Activated CD8-positive, alpha-beta memory T cell treated with anti-CD3 and anti-CD28 coated beads, Interleukin-2, amount 50 U/mL, for 1 hour (primary cell): Measurements from ENCODE around the gene INPP4A.

ENCODE experiments used
- DNase-seq: peaks from one replicate; pipeline ENCODE4 v3.0.0-alpha.2; 2020; ENCODE audit errors: extremely low read depth

Gene INPP4A

DNA sequence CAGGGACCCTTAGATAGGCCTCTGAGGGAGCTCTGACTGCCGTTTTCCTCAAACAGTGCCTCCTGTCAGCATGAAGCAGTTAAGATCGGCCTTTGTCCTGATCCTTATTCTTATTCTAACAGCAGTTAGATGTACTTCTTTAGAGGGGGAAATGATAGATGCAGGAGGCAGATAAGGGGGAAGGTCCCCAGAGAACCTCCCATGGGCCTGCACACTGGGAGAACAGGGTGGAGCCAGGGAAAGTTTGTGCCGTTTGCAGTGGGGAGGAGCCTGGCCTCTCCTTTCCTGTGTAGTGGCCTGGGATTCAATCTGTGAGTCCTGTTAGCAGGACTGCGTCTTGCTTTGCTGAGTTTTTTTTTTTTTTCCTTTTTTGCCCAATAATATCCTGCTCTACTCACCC is 7.9 kb upstream of the INPP4A start:
- DNase-seq, result no peak

DNA sequence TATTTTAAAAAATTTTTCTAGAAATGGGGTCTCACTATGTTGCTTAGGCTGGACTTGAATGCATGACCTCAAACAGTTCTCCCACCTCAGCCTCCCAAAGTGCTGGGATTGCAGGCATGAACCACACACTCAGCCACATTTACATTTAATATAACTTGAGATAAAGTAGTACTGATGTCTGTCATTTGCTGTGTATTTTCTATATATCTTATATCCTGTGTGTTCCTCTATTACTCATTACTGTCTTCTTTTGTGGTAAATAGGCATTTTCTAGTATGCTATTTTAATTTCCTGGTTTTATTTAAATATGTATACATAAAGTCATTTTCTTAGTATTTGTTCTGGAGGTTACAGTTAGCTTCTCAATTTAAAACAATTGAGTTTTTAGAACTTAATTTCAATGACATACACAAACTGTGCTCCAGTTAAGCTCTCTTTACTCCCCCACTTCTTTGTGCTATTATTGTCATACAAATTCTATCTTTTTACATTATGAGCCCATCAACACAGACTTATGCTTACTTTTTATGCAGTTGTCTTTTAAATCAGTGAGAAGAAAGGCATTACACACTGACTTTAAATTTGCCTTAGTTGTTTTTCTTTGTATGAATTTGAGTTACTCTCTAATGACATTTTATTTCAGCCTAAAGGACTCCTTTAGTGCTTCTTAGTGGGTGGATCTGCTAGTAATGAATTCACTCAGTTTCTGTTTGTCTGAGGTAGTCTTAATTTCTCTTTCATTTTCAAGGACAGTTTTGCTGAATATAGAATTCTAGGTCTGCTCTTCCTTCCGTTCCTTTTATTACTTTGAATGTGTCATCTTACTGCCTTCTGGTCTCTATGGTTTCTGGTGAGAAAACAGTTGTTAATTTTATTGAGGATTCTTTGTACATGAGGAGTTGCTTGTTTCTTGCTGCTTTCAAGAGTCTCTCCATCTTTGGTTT is 6.2 kb upstream of the INPP4A start:
- DNase-seq, result no peak

DNA sequence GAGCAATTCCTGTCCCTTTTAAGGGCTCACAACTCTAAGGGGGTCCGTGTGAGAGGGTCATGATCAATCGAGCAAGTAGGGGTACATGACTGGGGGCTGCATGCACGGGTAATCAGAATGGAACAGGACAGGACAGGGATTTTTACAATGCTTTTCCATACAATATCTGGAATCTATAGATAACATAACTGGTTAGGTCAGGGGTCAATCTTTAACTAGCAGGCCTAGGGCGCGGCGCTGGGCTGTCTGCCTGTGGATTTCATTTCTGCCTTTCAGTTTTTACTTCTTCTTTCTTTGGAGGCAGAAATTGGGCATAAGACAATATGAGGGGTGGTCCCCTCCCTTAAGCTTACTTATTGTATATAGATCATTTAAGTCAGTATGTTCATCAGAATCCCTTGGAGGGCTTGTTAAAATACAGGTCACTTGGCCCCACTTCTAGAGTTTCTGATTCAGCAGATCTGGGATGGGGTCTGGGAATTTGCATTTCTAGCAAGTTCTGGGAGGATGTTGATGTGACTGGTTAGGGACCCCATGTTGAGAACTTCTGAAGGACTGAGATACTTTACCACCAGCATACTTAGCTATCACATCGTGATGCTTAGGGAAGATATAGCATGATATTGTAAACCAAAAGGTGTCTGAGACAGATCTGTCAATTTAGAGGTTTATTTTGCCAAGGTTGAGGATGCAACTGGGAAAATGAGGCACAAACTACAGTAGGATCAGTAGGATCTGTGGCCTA is 2.8 kb upstream of the INPP4A start:
- no peak for DNase-seq

DNA sequence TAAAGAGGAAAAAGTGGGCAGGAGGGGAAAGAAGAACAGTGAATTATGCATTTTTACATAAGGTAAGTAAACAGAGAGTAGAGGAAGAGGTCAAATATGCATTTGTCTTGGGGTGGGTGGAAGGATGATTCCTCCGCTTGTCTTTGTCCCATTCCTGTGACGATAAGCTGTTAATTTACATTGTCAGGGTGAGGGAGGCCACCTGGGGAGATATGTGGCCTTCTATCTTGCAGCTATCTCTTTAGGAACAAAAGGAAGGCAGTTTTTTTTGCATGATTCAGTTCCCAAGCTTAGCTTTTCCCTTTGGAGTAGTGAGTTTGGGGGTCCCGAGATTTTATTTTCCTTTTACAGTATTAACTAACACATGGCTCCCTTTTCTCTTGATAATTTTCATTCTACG is 2.2 kb upstream of the INPP4A start:
- DNase-seq, result no peak

DNA sequence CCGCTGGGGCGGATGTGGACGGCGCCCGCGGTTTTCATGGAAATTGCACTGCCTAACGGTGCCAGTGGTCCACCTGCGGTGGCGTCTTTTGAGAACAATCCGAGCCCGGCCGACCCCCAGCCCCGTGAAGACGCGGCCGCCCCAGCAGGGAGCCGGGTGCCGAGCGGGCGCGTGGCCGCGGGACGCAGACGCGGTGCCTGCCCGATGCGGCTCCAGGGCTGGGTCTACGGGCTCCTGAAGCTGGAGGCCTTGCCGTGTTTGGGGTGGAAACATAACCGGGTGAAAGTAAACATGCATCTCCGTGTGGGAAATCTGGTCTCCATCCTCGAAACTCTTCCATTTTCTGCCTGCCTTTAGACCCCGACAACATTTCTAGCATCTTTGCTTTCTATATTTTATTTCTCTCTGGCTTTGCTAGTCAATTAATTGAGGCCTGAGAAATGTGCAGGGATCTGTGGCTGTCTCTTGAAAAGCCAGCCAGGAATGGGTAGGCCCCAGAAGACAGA is 572 bp downstream of the INPP4A start:
- DNase-seq, result no peak

DNA sequence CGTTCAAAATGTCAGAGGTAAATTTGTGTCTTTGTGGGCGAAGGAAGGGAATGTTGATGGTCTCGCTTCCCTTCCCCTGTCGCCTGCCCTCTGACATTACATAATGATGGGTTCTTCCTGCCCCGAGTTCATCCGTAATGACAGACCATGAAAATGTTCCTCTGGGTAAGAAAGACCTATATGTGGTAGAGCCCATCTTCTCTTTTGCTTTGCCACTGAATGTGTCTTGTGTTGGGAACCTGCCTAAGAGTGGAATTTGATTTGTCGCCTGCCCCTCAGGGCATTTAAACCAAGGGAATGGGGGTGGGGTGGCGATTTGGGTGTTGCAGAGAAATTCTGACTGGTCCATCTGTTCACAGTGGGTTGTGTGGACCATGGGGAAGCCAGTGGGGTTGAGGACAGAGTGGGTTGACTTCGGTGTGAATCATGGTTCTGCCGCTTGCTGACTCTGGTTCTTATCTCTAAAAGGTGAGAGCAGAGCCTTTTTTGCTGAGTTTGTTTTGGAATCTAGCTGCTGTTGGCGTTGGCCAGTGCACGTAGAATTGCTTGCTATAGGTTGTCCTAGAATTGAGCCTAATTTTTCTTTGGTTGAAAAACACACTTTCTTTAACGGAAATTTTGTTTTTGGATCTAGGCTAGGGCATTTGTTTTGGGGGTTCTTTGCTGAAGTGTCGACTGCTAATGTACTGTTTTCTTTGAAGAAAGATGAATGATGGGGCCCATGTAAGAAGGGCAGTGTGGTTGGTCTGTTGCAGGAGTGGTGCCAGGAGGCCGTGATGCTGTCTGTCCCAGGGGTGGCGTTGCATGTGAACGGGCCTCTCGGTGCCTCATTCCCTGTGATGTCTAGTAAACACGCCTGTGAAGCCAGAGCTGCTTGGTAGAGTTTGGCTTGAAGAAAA is 1.3 kb downstream of the INPP4A start:
- DNase-seq, result no peak

DNA sequence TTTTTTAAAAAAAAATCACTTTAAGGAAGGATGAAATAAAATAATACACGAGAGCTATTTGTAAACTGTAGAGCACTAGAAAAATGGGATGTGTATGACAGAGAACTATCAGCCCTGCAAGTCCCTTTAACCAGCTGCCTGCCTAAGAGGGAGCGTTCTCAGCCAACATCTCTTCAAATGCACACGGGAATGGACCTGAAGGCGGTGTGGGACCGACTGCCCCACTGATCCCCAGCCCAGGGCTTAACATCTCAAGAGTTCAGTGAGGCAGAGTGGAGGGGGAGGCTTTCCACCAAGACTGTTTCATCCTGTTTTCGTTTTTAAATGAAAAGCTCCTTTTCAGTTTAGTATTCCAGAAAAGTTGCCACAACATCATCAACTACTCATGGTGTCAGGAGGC is 2.2 kb downstream of the INPP4A start:
- DNase-seq, result no peak

DNA sequence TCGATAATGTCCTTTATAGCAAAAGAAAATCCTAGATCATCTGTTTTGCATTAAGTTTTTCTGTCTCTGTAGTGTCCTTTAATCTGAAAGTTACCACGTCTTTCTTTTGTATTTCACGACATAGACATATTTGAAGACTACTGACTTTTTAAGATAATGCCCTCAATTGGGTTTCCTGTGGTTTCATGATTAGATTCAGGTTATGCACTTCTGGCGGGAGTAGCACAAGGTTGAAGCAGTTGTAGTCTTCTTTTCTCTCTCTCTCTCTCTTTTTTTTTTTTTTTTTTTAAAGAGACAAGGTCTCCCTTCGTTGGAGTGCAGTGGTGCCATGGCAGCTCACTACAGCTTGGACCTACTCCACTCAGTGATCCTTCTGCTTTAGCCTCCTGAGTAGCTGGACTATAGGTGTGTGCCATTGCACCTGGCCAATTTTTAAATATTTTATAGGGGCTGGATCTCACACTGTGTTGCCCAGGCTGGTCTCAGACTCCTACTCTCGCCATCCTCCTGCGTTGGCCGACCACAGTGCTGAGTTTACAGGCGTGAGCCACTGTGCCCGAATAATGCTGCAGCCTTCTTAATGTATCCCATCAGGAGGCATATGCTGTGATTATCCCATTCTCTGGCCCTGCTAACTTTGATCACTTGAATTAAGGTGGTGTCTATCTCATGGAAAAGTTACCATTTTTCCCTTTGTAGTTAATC is 3.9 kb downstream of the INPP4A start:
- DNase-seq, result no peak

DNA sequence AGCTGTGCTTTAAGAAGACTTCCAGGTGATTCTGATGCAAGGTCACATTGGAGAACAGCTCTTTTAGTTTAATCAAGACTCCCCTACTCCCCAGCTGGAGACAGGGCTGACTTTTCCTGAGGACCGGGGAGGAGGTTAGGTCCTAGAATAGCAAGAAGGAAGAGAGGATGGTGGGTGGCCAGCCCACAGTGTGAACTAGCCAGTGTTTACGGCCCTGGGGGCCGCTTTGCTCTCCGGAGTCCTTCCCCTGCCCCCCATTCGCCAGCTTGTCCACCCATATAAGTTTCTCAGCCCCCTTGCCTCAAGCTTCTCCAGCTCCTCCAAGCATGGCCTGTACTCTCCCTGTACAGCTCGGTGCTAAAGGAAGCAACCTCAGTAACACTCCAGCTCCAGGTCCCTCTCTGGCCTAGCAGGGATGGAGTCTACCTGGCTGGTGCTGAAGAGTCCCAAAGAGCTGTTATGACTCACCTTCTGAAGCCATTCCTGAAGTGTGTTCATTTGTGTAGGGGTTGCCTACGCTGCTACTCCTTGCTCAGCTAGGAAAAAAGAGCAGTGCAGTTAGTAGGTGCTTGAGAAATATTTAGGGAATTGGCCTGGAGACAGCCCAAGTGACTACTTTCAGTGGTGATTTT is 7.9 kb downstream of the INPP4A start:
- DNase-seq, result no peak

DNA sequence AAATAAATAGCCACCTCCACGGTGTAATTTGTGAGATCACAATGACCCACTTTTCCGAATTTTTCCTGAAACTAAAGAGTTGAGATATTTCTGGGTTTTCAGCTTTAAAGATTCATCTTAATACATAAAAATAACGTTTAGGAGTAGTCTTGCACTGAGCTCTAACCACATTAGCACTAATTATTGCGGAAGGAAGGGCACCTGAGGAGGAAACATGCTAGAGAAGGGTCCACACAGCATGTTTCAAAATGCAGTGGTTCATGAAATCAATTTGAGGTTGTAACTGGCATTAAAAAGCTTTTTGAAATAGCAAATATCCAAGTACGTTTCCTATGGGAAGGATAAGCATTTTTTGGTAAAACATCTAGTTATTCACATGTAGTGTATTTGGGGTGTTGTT is 8.4 kb downstream of the INPP4A start:
- DNase-seq, result no peak

DNA sequence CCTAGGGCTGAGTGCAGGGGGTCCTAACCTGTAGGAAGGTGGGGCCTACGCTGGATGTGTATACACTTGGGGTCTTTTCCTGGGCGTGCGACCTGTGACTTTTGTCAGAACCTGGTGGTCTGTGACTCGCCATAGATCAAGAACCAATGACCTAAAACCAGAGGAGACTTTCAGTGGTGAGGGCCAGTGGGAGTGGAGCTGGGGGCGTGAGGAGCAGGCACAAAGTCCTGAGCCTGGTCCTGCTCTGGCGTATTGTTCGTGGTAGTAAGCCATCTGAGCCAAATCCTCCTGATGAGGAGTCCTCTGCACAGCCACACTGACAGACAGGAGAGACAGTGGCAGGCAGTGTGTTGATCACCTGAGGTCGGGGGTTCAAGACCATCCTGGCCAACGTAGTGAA is 8.9 kb downstream of the INPP4A start:
- no peak for DNase-seq

DNA sequence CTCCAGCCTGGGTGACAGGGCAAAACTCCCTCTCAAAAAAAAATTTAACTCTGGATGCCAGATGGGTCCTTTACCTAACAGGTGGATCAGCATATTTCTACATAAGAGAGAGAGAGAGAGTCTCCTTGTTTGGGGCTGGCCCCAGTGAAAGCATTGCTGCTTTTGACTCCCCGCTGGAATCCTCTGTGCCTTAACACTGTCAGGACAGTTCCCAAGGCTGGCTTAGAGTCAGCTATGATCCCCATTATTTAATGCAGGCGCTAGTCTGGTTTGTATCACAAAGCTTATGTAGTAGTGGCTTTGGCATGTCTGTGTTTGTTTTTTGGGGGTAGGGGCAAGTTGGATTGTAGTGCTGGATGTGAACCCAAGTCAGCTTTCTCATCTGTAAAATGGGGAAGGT is 9.4 kb downstream of the INPP4A start:
- DNase-seq, result no peak

DNA sequence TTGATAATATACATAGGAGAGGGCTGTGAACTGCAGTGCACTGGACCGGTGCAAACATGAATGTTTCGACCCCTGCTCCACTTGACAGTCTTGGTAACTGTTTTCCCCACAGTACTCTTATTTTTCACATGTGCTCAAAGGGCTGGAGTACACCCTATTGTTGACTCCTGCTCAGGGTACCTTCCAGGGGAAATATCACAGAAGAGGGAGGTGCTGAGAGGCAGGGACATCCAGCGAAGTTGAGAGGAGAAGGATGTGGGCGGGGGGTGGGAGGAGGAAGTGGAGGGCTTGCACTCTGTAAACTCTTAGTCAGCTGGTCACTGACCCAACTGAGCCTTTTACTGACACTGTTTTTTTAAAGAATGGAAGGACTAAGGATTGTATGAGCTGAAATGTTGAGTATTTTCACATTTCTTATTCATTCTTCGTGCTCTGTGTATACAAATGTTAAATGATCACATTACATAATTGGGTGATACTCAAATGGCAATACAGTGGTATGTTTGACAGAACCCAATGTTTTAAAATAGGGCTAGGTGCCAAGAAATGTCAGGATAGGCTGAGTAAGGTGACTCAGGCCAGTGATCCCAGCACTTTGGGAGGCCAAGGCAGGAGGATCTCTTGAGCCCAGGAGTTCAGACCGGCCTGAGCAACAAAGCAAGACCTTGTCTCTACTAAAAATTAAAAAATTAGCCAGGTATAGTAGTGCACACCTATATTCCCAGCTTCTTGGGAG is 10.0 kb downstream of the INPP4A start:
- no peak for DNase-seq

DNA sequence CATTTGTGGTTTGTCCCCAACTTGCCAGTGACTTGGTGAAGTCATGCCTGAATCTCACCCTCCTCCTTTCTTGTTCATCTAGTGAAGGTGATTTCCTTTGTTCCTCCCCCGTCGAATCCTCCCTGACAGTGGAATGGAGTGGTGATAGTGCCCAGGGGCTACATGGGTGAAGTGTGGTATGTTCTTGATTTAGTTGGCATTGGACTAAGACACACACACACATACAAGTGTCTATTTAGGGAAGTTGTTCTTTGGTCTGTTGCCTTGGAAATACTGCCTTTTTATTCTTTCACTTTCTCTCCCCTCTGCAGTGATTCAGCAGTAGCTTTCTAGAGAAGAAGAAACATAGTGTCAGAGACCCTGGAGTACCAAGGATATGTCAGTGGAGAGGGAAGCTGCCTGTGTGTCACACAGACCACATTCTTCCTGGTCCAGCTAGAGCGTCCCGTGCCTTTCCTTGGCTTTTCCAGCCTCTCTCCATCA is 10.9 kb downstream of the INPP4A start:
- no peak for DNase-seq

DNA sequence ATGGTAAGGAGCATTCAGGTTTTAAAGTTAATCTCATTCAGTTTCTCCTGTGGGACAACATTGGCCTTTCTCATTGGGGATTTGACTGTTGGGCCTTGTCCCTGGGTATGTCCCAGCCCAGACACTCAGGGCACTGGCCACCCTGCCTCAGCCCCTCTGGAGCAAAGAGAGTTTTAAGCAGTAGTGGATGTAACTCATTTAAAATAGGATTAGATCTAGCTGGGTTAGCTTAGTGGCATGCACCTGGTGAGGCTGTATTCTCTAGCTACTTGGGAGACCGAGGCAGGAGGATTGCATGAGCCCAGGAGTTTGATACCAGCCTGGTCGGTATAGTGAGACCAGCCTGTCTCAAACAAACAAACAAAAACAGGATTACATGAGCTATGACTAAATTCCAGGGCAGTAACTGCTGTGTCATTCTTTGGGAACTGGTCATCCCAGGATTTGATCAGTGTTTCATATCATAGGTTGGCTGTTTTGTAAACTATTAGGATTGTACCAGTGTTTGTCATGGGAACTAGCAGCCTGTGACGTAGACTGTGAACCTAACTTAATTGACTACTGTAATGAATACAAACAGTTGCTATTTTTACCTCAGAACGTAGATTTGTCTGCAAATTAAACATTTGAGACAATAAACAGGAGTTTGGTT is 12.5 kb downstream of the INPP4A start:
- DNase-seq, result no peak

DNA sequence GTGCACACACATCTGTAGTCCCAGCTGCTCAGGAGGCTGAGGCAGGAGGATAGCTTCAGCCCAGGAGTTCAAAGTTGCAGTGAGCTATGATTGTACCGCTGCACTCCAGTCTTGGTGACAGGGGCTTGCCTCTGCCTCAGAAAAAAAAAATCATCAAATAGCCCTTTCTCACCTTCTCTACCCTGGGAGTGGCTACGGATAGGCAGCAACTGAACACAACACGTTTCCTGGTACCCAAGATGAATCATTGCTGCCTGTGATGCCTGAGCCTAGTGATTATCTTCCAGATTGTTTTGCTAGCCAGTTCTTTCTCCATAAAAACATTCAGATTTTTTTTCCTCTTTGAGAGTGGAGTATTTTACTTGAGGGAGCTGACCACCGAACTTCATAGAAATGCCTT is 13.5 kb downstream of the INPP4A start:
- DNase-seq, result no peak

DNA sequence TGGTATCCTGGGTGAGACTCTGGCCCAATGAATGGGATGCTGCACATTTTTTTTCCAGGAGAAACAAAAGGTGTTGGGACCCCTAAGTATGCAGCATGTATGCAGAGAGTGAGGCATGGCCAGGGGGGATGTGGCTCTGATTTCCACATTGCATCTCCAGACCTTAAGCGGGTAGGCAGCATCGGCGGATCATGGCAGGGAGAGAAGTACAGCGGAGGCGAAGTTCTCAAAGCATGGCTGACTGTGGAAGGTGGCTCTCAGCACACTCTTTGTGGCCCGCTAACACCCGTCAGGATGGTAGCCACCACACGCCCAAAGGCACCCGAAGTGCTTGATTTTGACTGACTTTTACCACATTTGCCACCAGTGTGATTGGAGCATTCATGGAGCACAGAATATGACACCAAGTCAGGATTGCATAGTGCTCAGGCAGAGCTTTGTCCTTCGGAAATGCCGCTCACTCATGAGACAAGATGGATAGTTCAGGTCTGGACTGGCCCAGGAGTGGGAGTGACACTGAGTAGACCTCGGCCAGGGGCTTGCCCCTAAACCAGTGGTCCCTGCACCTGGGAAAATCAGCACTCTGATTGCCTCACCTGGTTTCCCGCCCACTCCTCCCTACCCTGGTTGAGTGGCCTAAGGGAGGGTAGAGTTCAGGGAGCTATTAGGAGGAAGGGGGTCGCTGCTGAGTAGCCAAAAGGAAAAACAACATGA is 14.2 kb downstream of the INPP4A start:
- no peak for DNase-seq

DNA sequence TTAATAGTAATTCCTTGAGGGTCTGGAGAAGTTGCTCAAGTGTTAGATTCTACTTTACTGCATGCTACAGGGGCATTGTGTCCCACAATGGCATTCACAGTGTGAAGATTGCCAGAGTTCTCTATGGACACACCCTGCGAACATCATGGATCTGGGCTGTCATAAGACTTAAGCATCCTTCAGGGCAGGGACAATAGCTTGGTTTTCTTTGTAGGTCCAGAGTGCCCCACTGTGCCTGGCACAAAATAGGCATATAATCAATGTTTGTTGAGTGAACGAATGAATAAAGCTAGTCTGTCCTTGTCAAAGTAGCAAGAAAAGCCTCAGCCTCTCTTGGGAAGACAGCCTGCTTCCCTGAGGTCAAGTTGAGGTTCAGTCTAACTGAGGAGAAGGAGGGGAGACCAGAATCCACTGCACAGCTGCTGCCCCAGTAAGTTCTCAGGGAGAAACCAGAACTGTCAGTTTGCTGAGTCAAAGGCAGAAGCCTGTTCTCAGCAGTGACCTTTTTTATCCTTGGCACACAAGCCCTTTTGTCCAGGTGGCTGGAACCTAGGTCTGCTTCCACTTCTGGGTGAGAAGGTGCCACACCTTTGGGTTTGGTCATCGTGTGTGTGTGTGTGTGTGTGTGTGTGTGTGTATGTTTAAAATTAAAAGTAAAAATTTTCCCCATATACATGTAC is 15.0 kb downstream of the INPP4A start:
- DNase-seq, result no peak
